LoVo (cell line): ENCODE data around the gene CARM1.
"Not testable (repeated sequence)": the region's sequence is repeated elsewhere in the genome, so short reads cannot be mapped to it uniquely, and the experiment has no call there.

Experiments used
- DNase-seq: peaks from one replicate; pipeline ENCODE4 v3.0.0-alpha.2; 2016; ENCODE audit warnings: low spot score

CARM1 gene

GRCh38 chr19:10928563-10929401, 57.4 kb downstream of the CARM1 start, which contains the start of the genes TIMM29 and YIPF2:
Gene TIMM29, plus strand, starts transcription at chr19:10928811. Its CDS starts 12 bp downstream, at chr19:10928823.
Gene YIPF2, minus strand, starts transcription at chr19:10928639. Its CDS starts 229 bp downstream, at chr19:10928410.
- peak; percentile 98 for DNase-seq

DNA sequence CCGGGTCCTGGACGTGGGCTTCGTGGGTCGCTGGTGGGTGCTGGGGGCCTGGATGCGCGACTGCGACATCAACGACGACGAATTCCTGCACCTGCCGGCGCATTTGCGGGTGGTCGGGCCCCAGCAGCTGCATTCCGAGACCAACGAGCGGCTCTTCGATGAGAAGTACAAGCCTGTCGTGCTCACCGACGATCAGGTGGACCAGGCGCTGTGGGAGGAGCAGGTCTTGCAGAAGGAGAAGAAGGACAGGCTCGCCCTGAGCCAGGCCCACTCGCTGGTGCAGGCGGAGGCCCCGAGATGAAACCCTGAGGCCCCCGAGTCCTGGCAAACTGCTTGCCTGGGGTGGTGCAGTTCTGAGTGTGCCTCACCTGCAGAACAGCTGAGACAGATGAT, 58.0 kb downstream of the CARM1 start:
- no peak for DNase-seq

DNA sequence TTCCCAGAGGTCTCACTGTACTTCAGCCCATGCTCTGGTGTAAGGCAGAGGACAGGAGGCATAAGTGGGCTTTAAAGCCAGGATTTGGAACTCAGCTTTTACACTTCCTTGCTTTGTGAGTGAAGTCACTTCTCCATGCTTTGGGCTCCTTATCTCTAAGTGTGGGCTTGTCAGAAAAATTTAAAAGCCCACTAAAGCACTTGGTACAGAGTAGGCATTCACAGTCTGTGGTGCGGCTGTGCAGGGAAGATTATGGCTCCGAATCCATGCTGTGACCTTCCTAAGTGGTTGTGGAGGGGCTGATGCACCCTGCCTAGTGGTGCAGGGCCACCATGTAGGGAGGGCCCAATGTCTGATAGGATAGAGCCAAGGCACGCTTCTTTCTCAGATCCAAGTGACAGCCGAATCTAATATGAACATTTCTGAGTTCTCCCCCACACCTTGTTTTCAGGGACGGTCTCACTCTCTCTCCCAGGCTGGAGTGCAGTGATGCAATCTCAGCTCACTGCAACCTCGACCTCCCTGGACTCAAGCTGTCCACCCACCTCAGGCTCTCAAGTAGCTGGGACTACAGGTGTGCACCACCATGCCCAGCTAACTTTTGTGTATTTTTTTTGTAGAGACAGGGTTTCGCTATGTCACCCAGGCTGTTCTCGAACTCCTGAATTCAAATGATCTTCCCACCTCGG, 64.2 kb downstream of the CARM1 start:
- no peak for DNase-seq

- peak; percentile 79 for DNase-seq
Measured at GRCh38 chr19:10936661-10937084, 65.3 kb downstream of the CARM1 start.

- DNase-seq = not testable (repeated sequence)
Measured at GRCh38 chr19:10941649-10942048, 70.3 kb downstream of the CARM1 start.

- DNase-seq = not testable (repeated sequence)
Measured at GRCh38 chr19:10943412-10943811, 72.1 kb downstream of the CARM1 start.

DNA sequence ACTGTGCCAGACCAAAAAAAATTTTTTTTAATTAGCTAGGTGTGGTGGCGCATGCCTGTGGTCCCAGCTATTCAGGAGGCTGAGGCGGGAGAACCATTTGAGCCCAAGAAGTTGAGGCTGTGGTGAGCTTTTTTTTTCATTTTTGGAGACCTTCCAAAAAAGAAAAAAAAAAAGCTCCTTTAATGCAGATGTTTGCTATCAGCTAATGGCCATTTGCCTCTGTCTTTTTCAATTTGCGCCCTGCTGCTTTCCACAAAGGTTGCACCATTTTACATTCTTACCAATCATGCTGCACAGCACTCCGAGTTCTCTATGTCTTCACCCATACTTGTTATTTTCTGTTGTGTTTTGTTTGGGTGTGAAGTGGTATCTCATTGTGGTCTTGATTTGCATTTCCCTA, 73.9 kb downstream of the CARM1 start:
- no peak for DNase-seq

DNA sequence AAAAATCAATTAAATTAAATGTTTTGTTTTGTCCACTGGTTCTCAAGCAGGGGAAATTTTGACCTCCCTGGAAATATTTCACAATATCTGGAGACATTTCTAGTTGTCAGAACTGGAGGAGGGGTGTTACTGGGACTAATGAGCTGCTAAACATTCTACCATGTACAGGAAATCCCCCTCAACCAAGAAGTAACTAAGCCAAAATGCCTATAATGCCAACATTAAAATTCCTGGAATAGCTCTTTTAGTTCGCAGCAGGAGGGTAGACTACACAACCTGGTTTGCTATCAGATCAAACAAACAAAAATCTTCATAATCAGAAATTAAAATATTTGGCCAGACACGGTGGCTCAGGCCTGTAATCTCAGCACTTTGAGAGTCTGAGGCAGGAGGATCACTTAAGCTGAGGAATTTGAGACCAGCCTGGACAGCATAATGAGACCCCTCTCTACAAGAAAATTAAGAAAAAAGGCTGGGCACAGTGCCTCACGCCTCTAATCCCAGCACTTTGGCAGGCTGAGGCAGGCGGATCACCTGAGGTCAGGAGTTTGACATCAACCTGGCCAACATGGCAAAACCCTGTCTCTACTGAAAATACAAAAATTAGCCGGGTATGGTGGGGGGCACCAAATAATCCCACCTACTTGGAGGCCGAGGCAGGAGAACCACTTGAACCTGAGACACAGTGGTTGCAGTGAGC, 75.8 kb downstream of the CARM1 start:
- DNase-seq = no peak

- DNase-seq = peak; percentile 69
Measured at GRCh38 chr19:10952809-10953208, 81.5 kb downstream of the CARM1 start.

GRCh38 chr19:10959277-10959968, 88.1 kb downstream of the CARM1 start:
- DNase-seq = not testable (repeated sequence)

DNA sequence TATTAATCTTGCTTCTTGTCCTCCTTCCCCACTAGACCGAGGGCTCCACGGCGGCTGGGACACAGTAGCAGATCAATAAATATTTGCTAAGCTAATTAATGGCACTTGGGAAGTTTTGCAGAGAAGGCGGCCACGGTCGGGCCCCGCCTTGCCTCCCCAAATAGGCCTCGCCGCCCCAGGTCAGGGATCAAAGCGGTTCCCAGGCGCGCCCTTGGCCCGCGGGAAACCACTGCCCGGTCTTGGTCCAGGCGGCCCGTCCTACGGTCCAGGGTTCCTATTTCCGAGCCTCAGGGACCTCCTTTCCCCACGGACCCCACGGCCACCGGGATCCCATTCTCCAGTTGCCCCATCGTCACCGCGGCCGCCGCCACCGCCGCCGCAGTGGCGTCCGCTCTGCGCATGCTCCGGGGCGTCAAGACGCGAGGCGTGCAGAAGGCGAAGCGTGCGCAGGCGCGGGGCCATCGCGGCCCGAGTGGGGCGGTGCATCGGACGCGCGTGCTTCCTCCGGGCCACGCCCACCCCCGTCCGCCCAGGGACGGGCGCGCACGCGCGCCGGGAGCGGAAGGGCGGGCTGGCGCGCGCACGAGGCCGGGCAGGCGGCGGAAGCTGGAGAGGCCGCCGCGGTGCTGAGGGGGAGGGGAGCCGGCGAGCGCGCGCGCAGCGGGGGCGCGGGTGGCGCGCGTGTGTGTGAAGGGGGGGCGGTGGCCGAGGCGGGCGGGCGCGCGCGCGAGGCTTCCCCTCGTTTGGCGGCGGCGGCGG, 89.1 kb downstream of the CARM1 start, which contains the start of gene SMARCA4:
Gene SMARCA4 (plus strand): TSS at position 717 of the 759 bp plus-strand sequence. CDS start 23,122 bp downstream, outside the sequence.
- DNase-seq = peak; percentile 98

DNA sequence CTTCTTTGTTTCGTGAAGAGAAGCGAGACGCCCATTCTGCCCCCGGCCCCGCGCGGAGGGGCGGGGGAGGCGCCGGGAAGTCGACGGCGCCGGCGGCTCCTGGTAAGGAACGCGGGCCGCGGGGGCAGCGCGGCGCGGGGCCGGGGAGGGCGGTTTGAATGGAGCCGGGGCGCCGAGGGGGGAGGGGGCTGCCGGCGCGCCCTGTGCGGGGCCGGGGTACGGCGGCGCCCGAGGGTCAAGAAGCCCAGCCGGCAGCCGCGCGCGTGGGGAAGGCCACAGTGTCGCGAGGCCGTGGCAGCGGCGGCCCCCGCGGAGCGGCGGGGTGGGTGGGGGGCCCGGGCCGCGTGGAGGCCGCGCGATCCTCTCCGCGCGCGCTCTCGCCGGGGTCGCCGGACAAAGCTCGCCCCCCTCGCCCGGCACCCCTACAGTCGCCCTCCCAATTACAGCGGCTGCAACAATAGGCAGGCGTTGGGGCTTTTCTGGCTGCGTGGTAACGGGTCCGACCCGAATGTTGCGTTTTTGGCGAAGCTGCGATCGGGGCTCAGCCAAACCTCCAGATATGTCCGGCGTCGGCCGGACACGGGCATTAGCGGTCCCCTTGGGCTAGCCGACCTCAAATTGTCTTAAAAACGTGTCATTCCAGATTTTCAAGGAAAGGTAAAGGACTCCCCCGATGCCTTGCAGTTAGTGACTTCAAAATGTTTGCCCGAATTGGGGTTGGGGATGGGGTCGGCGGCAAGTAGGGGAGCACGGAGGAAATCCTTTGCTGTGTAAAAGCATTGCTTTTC, 89.9 kb downstream of the CARM1 start:
- DNase-seq = no peak

GRCh38 chr19:10962863-10963262, 91.5 kb downstream of the CARM1 start:
- no peak for DNase-seq

DNA sequence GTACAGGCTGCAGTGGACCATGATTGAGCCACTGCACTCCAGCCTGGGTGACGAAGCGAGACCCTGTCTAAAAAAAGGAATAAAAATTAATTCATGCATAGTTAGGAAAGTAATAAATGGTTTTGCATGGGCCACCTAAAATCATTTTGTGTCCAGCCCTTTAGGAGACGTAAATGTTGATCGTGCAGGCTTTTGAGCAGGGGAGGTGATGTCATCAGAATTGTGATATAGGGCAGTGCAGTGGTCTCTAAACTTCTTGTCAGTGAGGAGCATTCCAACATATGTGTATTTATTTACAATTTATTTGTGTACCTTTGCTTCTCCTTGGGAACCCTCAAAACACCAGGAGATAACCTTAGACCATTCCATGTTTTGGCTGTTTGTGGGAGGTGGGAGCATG, 92.5 kb downstream of the CARM1 start:
- no peak for DNase-seq

GRCh38 chr19:10964903-10965302, 93.5 kb downstream of the CARM1 start:
- no peak for DNase-seq

GRCh38 chr19:10965398-10965797, 94.0 kb downstream of the CARM1 start:
- no peak for DNase-seq

GRCh38 chr19:10966809-10967208, 95.5 kb downstream of the CARM1 start:
- DNase-seq = no peak

DNA sequence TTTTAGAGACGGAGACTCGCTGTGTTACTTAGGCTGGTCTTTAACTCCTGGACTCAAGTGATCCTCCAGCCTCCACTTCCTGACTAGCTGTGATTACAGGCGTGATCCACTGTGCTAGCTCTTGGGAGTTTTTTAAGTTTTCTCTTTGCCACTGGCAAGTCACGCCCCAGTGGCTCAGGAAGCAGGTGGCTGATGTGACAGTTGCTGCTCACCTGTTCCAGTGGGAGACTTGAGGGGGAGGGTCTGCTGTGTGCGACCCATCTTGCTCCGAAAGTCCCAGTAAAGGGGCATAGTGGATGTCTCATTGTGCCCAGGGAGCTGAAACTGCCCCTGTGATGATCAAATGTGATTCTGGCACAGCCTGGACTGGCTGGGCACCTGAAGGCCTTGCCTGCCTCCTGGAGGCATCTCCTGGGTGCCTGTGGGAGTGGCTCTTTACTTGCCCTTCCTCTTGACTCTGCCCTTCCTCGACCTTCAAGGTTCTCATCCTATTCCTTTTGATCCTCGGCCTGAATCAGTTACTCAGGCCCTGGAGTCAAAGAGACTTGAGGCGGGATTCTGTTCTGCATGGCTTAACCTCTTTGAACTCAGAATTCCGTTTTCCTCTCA, 97.3 kb downstream of the CARM1 start:
- DNase-seq = no peak

DNA sequence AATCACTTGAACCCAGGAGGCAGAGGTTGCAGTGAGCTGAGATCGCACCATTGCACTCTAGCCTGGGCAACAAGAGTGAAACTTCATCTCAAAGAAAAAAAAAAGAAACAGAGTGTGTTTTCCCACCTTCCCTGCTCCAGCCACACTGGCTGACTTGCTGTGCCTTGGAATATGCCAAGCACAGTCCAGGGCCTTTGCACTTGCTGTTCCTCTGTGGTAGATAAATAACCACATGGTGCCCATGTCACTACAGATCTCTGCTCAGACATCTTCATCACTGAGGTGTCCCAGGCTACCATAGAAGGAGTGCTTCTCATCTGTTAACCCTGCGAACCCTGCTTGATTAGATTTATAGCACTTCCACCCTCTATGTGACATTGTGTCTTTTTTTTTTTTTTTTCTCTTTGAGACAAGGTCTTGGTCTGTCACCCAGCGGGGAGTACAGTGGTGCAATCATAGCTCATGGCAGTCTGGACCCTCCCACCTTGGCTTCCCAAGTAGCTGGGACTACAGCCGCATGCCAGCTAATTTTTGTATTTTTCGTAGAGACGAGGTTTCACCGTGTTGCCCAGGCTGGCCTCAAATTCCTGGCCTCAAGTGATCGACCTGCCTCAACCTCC, 99.9 kb downstream of the CARM1 start:
- no peak for DNase-seq
